ENCODE measurements around the gene SNX12.

SNX12 gene

GRCh38 chrX:71068044-71068918 is at the start of gene SNX12:
TSS of gene SNX12 (minus strand) at chrX:71068334. CDS start at chrX:71068306, 28 bp downstream.
- DNase-seq: peak; percentile 92

- no peak for DNase-seq
These were observed 49.2 kb upstream of the SNX12 start for GRCh38 chrX:71117358-71117757.

GRCh38 chrX:71111921-71112431 is 43.8 kb upstream of the SNX12 start:
- peak; percentile 13 for DNase-seq

GRCh38 chrX:71111141-71111843 is 43.2 kb upstream of the SNX12 start, which contains the start of gene IL2RG:
TSS of gene IL2RG (minus strand) at chrX:71111577. CDS start at chrX:71111539, 38 bp downstream.
- peak; percentile 90 for DNase-seq

- DNase-seq: no peak
These were observed 40.9 kb upstream of the SNX12 start for GRCh38 chrX:71109051-71109450.

- peak; percentile 30 for DNase-seq
These were observed 39.7 kb upstream of the SNX12 start for GRCh38 chrX:71107762-71108360.

GRCh38 chrX:71107245-71107644 is 39.1 kb upstream of the SNX12 start:
- DNase-seq: no peak

- DNase-seq: peak; percentile 25
These were observed 38.3 kb upstream of the SNX12 start, which contains the start of gene CXorf65 for GRCh38 chrX:71106427-71106826. TSS of gene CXorf65 (minus strand) at chrX:71106740. CDS start at chrX:71106556, 184 bp downstream.

GRCh38 chrX:71105628-71106027 is 37.5 kb upstream of the SNX12 start:
- no peak for DNase-seq

- DNase-seq: peak; percentile 61
These were observed 35.2 kb upstream of the SNX12 start for GRCh38 chrX:71103110-71103983.

- no peak for DNase-seq
These were observed 34.2 kb upstream of the SNX12 start for GRCh38 chrX:71102292-71102691.

GRCh38 chrX:71100581-71101505 is 32.7 kb upstream of the SNX12 start:
- DNase-seq: peak; percentile 13

- no peak for DNase-seq
These were observed 31.6 kb upstream of the SNX12 start for GRCh38 chrX:71099736-71100135.

- no peak for DNase-seq
These were observed 30.9 kb upstream of the SNX12 start for GRCh38 chrX:71098951-71099506.

- peak; percentile 81 for DNase-seq
These were observed 30.2 kb upstream of the SNX12 start for GRCh38 chrX:71098302-71098701.

GRCh38 chrX:71096760-71097032 is 28.6 kb upstream of the SNX12 start:
- no peak for DNase-seq

- DNase-seq: no peak
These were observed 28.0 kb upstream of the SNX12 start for GRCh38 chrX:71095981-71096759.

- DNase-seq: peak; percentile 92
These were observed 27.4 kb upstream of the SNX12 start, which contains the start of gene FOXO4 for GRCh38 chrX:71095555-71095980. TSS of gene FOXO4 (plus strand) at chrX:71095851. CDS start at chrX:71096529, 678 bp downstream.

GRCh38 chrX:71095033-71095432 is 26.9 kb upstream of the SNX12 start:
- DNase-seq: no peak

- no peak for DNase-seq
These were observed 23.1 kb upstream of the SNX12 start for GRCh38 chrX:71091263-71091662.
